SK-N-SH treated with all-trans-retinoic acid at 6 μM for 48 hours (cell line): ENCODE measurements around the gene CACNA1C.

Source experiments
- ATAC-seq: fragments of 200-7000 bp; cut with Tn5 transposase; 3 replicates; pipeline ENCODE4 v1.9.1; 2020; ENCODE audit warnings: mild to moderate bottlenecking, moderate library complexity
- ARNTL ChIP-seq: fragments of 450-650 bp; formaldehyde crosslinking; IDR thresholded peaks from 2 replicates; pipeline ENCODE4 v1.5.0; 2020; ENCODE audit warnings: low read depth, mild to moderate bottlenecking, moderate library complexity, borderline replicate concordance
- BACH2 ChIP-seq: fragments of 250-450 bp; sonication (Bioruptor Pico); IDR thresholded peaks from 2 replicates; pipeline ENCODE4 v1.9.0; 2021; ENCODE audit warnings: mild to moderate bottlenecking, borderline replicate concordance
- CSDC2 ChIP-seq: fragments of 250-450 bp; sonication (Bioruptor Pico); IDR thresholded peaks from 2 replicates; pipeline ENCODE4 v1.5.0; 2020; ENCODE audit warnings: mild to moderate bottlenecking, moderate library complexity
- CSRNP3 ChIP-seq: fragments of 250-450 bp; sonication (Bioruptor Pico); IDR thresholded peaks from 2 replicates; pipeline ENCODE4 v1.5.1; 2021; ENCODE audit warnings: mild to moderate bottlenecking, moderate library complexity
- ESRRG ChIP-seq: fragments of 250-450 bp; sonication (Bioruptor Pico); IDR thresholded peaks from 2 replicates; pipeline ENCODE4 v1.6.1; 2021; ENCODE audit warnings: mild to moderate bottlenecking
- GLIS3 ChIP-seq: fragments of 250-450 bp; sonication (Bioruptor Pico); IDR thresholded peaks from 2 replicates; pipeline ENCODE4 v1.5.0; 2020; ENCODE audit warnings: mild to moderate bottlenecking, moderate library complexity
- ISL1 ChIP-seq: fragments of 250-450 bp; sonication (Bioruptor Pico); IDR thresholded peaks from 2 replicates; pipeline ENCODE4 v2.1.2; 2022; ENCODE audit warnings: mild to moderate bottlenecking, moderate library complexity
- PATZ1 ChIP-seq: fragments of 250-450 bp; sonication (Bioruptor Pico); IDR thresholded peaks from 2 replicates; pipeline ENCODE4 v1.8.0; 2020; ENCODE audit warnings: mild to moderate bottlenecking, moderate library complexity, borderline replicate concordance
- POU6F1 ChIP-seq: fragments of 250-450 bp; sonication (Bioruptor Pico); IDR thresholded peaks from 2 replicates; pipeline ENCODE4 v1.8.0; 2021; ENCODE audit warnings: low read depth, mild to moderate bottlenecking, moderate library complexity, borderline replicate concordance
- PPARA ChIP-seq: fragments of 250-450 bp; sonication (Bioruptor Pico); IDR thresholded peaks from 2 replicates; pipeline ENCODE4 v1.5.0; 2020; ENCODE audit warnings: mild to moderate bottlenecking, borderline replicate concordance
- RARB ChIP-seq: fragments of 250-450 bp; sonication (Bioruptor Pico); IDR thresholded peaks from 2 replicates; pipeline ENCODE4 v1.8.0; 2021; ENCODE audit warnings: mild to moderate bottlenecking, moderate library complexity
- TCF4 ChIP-seq: fragments of 250-450 bp; sonication (Bioruptor Pico); IDR thresholded peaks from 2 replicates; pipeline ENCODE4 v1.8.0; 2021; ENCODE audit warnings: mild to moderate bottlenecking, moderate library complexity, borderline replicate concordance
- TOX ChIP-seq: fragments of 250-450 bp; sonication (Bioruptor Pico); IDR thresholded peaks from 2 replicates; pipeline ENCODE4 v1.8.0; 2021; ENCODE audit warnings: mild to moderate bottlenecking, moderate library complexity, borderline replicate concordance
- ZFP3 ChIP-seq: fragments of 250-450 bp; sonication (Bioruptor Pico); IDR thresholded peaks from 2 replicates; pipeline ENCODE4 v1.5.0; 2020; ENCODE audit warnings: mild to moderate bottlenecking, moderate library complexity
- ZFP30 ChIP-seq: fragments of 450-650 bp; formaldehyde crosslinking; IDR thresholded peaks from 2 replicates; pipeline ENCODE4 v1.5.0; 2022; ENCODE audit warnings: mild to moderate bottlenecking, moderate library complexity
- ZNF70 ChIP-seq: fragments of 450-650 bp; formaldehyde crosslinking; IDR thresholded peaks from 2 replicates; pipeline ENCODE4 v1.5.0; 2020; ENCODE audit warnings: mild to moderate bottlenecking, moderate library complexity
- ZNF8 ChIP-seq: fragments of 450-650 bp; formaldehyde crosslinking; IDR thresholded peaks from 2 replicates; pipeline ENCODE4 v1.5.0; 2020; ENCODE audit warnings: mild to moderate bottlenecking, moderate library complexity
- TF ChIP-seq, protein P1 (sequence below): fragments of 250-450 bp; sonication (Bioruptor Pico); IDR thresholded peaks from 2 replicates; pipeline ENCODE4 v1.5.1; 2020; ENCODE audit warnings: low read depth, mild to moderate bottlenecking, moderate library complexity
- TF ChIP-seq, protein P2 (sequence below): fragments of 250-450 bp; sonication (Bioruptor Pico); IDR thresholded peaks from 2 replicates; pipeline ENCODE4 v1.5.0; 2020; ENCODE audit warnings: mild to moderate bottlenecking, moderate library complexity

CACNA1C gene

DNA sequence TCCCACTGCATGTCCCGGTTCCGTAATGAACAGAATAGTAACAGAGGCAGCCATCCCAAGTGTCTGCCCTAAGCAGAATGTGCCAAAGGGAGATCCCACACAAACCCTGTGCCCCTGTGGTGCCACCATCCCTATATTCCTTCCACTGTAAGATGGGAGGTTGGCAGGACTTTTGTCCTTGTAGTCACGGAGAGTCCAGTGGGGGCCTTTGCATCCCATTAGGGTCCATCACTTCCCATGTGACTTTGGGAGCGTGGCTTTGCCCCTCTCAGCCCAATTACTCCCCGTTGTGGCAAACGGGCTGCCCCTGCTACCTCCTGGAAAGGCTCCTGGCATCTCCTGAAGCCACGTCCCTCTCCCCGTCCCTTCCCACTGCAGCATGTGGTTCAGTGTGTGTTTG is 552.5 kb downstream of the CACNA1C start:
- ATAC-seq: no peak
- TF ChIP-seq PPARA: no peak
- TF ChIP-seq ISL1 (CRISPR knock-in tag): no peak
- TF ChIP-seq ZNF70: no peak
- no peak for TF ChIP-seq POU6F1 (CRISPR knock-in tag)
- TF ChIP-seq ZFP3 (CRISPR knock-in tag): no peak
- TF ChIP-seq BACH2 (CRISPR knock-in tag): no peak
- TF ChIP-seq CSDC2 (CRISPR knock-in tag): no peak
- TF ChIP-seq ESRRG (CRISPR knock-in tag): no peak
- TF ChIP-seq ZNF8 (CRISPR knock-in tag): no peak
- no peak for TF ChIP-seq GLIS3
- TF ChIP-seq ZFP30 (CRISPR knock-in tag): no peak
- TF ChIP-seq, protein P1, sequence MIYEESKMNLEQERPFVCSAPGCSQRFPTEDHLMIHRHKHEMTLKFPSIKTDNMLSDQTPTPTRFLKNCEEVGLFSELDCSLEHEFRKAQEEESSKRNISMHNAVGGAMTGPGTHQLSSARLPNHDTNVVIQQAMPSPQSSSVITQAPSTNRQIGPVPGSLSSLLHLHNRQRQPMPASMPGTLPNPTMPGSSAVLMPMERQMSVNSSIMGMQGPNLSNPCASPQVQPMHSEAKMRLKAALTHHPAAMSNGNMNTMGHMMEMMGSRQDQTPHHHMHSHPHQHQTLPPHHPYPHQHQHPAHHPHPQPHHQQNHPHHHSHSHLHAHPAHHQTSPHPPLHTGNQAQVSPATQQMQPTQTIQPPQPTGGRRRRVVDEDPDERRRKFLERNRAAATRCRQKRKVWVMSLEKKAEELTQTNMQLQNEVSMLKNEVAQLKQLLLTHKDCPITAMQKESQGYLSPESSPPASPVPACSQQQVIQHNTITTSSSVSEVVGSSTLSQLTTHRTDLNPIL: no peak
- no peak for TF ChIP-seq PATZ1 (CRISPR knock-in tag)
- TF ChIP-seq, protein P2, sequence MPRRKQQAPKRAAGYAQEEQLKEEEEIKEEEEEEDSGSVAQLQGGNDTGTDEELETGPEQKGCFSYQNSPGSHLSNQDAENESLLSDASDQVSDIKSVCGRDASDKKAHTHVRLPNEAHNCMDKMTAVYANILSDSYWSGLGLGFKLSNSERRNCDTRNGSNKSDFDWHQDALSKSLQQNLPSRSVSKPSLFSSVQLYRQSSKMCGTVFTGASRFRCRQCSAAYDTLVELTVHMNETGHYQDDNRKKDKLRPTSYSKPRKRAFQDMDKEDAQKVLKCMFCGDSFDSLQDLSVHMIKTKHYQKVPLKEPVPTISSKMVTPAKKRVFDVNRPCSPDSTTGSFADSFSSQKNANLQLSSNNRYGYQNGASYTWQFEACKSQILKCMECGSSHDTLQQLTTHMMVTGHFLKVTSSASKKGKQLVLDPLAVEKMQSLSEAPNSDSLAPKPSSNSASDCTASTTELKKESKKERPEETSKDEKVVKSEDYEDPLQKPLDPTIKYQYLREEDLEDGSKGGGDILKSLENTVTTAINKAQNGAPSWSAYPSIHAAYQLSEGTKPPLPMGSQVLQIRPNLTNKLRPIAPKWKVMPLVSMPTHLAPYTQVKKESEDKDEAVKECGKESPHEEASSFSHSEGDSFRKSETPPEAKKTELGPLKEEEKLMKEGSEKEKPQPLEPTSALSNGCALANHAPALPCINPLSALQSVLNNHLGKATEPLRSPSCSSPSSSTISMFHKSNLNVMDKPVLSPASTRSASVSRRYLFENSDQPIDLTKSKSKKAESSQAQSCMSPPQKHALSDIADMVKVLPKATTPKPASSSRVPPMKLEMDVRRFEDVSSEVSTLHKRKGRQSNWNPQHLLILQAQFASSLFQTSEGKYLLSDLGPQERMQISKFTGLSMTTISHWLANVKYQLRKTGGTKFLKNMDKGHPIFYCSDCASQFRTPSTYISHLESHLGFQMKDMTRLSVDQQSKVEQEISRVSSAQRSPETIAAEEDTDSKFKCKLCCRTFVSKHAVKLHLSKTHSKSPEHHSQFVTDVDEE (CRISPR knock-in tag): no peak
- no peak for TF ChIP-seq TOX (CRISPR knock-in tag)
- TF ChIP-seq, all 23 proteins: peak for 0

DNA sequence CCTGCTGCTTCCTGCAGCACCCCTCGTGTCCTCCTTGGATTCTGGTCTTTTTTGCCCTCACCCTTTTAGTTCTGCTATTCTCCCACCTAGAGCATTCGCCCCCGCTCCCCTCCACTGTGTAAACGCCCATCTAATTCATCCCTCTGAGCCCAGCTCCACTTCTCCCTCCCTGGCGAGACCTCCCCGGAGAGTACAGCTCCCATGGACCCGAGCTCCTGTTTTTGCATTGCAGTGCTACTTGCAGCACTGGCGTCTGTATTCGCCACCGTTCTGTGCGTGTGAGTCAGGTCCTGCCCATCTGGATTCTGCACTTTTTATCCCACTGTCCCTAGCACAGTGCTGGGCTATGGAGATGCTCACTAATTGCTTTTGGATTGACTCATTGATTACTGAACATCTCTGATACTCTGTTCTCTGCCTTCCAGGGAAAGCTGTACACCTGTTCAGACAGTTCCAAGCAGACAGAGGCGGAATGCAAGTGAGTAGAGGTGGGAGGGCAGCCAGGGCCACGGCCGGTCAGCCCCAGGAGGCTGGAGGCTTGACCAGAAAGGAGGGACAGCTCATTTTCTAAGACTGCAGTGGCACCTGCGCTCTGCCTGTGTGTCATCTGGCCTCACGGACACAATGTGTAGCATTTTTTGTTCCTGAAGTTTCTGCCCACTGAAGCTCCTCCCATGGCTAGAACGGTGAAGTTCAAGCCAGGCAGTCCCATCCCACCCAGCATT is 553.6 kb downstream of the CACNA1C start:
- no peak for ATAC-seq
- TF ChIP-seq RARB (CRISPR knock-in tag): no peak
- TF ChIP-seq TOX (CRISPR knock-in tag): no peak
- TF ChIP-seq BACH2 (CRISPR knock-in tag): no peak
- TF ChIP-seq ESRRG (CRISPR knock-in tag): no peak
- TF ChIP-seq PATZ1 (CRISPR knock-in tag): no peak
- TF ChIP-seq CSDC2 (CRISPR knock-in tag): no peak
- no peak for TF ChIP-seq TCF4 (CRISPR knock-in tag)
- TF ChIP-seq ARNTL: no peak
- TF ChIP-seq, protein P2 (CRISPR knock-in tag): no peak
- TF ChIP-seq GLIS3: no peak
- TF ChIP-seq CSRNP3 (CRISPR knock-in tag): no peak
- no peak for TF ChIP-seq POU6F1 (CRISPR knock-in tag)
- TF ChIP-seq ISL1 (CRISPR knock-in tag): no peak
